ENCODE data around the gene LEF1.

DNA sequence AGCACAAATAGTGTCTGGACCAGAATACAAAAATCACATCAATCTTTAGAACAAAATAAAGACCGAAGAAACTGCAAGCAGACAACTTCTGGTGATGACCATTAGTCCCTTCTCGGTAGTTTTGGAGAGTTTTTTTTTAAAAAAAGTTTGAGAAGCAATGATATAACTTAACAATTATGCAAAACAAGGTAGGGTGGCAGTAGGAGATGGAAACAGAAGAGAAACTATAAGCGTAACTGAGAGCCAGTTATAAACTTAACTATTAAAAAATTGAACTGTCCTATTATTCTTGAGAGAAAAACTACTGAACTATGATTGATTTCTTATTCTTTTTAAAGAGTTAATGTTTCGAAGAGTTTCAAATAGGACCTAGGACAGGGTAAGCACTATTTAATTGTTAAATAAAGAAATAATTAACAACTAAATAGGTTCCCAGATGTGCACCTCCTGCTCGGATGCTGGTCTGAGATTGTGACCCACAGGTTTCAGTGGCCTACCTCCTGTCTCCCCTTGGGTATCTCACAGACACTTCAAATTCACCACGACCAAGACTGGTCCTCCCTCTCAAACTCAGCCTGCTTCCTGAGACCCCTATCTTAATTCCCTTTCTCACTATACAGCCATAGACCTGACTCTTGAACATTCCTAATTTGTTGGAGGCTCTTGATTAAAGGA is 81.3 kb downstream of the LEF1 start:
- TF ChIP-seq, protein P1, sequence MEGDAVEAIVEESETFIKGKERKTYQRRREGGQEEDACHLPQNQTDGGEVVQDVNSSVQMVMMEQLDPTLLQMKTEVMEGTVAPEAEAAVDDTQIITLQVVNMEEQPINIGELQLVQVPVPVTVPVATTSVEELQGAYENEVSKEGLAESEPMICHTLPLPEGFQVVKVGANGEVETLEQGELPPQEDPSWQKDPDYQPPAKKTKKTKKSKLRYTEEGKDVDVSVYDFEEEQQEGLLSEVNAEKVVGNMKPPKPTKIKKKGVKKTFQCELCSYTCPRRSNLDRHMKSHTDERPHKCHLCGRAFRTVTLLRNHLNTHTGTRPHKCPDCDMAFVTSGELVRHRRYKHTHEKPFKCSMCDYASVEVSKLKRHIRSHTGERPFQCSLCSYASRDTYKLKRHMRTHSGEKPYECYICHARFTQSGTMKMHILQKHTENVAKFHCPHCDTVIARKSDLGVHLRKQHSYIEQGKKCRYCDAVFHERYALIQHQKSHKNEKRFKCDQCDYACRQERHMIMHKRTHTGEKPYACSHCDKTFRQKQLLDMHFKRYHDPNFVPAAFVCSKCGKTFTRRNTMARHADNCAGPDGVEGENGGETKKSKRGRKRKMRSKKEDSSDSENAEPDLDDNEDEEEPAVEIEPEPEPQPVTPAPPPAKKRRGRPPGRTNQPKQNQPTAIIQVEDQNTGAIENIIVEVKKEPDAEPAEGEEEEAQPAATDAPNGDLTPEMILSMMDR (IDR thresholded peaks at IDR 0.05) = no peak
- TF ChIP-seq EZH2 (IDR thresholded peaks at IDR 0.05) = no peak

Data from neural progenitor cell (in vitro differentiated cells).